Activated T-helper 17 cell treated with anti-CD3 and anti-CD28 coated beads, Interleukin-2, amount 50 U/mL, for 72 hours (primary cell): Measurements from ENCODE around the gene CHID1. TPM values are rescaled to one million over a fixed set of nuclear protein-coding genes. Genes with fewer than 3 reads are reported as not detected.

ENCODE experiments used
- ATAC-seq: fragments of 150-1000 bp; cut with Tn5 transposase; replicated peaks from 2 replicates; pipeline ENCODE4 v1.10.0; 2021; ENCODE audit warnings: mild to moderate bottlenecking, moderate library complexity
- H3K27ac Mint-ChIP-seq: one replicate; pipeline ENCODE4 v1.8.0; 2022; ENCODE audit warnings: mixed read lengths
- H3K27me3 Mint-ChIP-seq: one replicate; pipeline ENCODE4 v1.8.0; 2022; ENCODE audit warnings: mixed read lengths
- H3K36me3 Mint-ChIP-seq: one replicate; pipeline ENCODE4 v1.8.0; 2022; ENCODE audit warnings: low read depth, mild to moderate bottlenecking, mixed read lengths
- H3K4me1 Mint-ChIP-seq: one replicate; pipeline ENCODE4 v1.8.0; 2022; ENCODE audit warnings: mixed read lengths
- H3K4me3 Mint-ChIP-seq: one replicate; pipeline ENCODE4 v1.8.0; 2022; ENCODE audit warnings: mild to moderate bottlenecking, mixed read lengths
- H3K9me3 Mint-ChIP-seq: one replicate; pipeline ENCODE4 v1.8.0; 2022; ENCODE audit warnings: mixed read lengths
- total RNA-seq, 2 donors: library from RNA; stranded (reverse); gene quantifications; one replicate each; pipeline ENCODE4 v1.2.3, GENCODE V29; 2022

Gene CHID1
- total RNA-seq, 2 donors from 2014 or later, result 71.9 to 72.6 TPM

GRCh38 chr11:890794-891540, 19.6 kb downstream of the CHID1 start:
- no peaks in the 10 kb centered on the region for H3K4me1 Mint-ChIP-seq
- no peak for ATAC-seq
- no peak overlapping the region for H3K27ac Mint-ChIP-seq
- H3K27me3 Mint-ChIP-seq, result no peaks in the 10 kb centered on the region
- no peaks in the 10 kb centered on the region for H3K9me3 Mint-ChIP-seq
- peaks cover 12% of the 10 kb centered on the region for H3K36me3 Mint-ChIP-seq
- H3K4me3 Mint-ChIP-seq, result no peak overlapping the region

- no peak for ATAC-seq
- Mint-ChIP-seq H3K4me1 (no peaks in the 10 kb centered on the region), H3K36me3 (peaks cover 12% of the 10 kb centered on the region), H3K27ac (no peak overlapping the region), H3K27me3 (no peaks in the 10 kb centered on the region), H3K9me3 (no peaks in the 10 kb centered on the region), H3K4me3 (no peak overlapping the region)
These were observed 20.7 kb downstream of the CHID1 start for GRCh38 chr11:889687-890475.

GRCh38 chr11:889257-889656, 21.4 kb downstream of the CHID1 start:
- no peaks in the 10 kb centered on the region for H3K27me3 Mint-ChIP-seq
- no peak overlapping the region for H3K4me3 Mint-ChIP-seq
- H3K9me3 Mint-ChIP-seq, result no peaks in the 10 kb centered on the region
- no peak for ATAC-seq
- no peak overlapping the region for H3K27ac Mint-ChIP-seq
- no peaks in the 10 kb centered on the region for H3K4me1 Mint-ChIP-seq
- H3K36me3 Mint-ChIP-seq, result peaks cover 12% of the 10 kb centered on the region

GRCh38 chr11:888310-889212, 22.0 kb downstream of the CHID1 start:
- H3K9me3 Mint-ChIP-seq, result no peaks in the 10 kb centered on the region
- no peaks in the 10 kb centered on the region for H3K4me1 Mint-ChIP-seq
- H3K4me3 Mint-ChIP-seq, result no peak overlapping the region
- no peaks in the 10 kb centered on the region for H3K27me3 Mint-ChIP-seq
- peaks cover 12% of the 10 kb centered on the region for H3K36me3 Mint-ChIP-seq
- ATAC-seq, result no peak
- H3K27ac Mint-ChIP-seq, result no peak overlapping the region

GRCh38 chr11:887589-887988, 23.0 kb downstream of the CHID1 start:
- no peak for ATAC-seq
- H3K36me3 Mint-ChIP-seq, result peaks cover 12% of the 10 kb centered on the region
- H3K9me3 Mint-ChIP-seq, result no peaks in the 10 kb centered on the region
- H3K4me1 Mint-ChIP-seq, result no peaks in the 10 kb centered on the region
- no peaks in the 10 kb centered on the region for H3K27me3 Mint-ChIP-seq
- H3K27ac Mint-ChIP-seq, result no peak overlapping the region
- no peak overlapping the region for H3K4me3 Mint-ChIP-seq

GRCh38 chr11:886568-886967, 24.0 kb downstream of the CHID1 start:
- no peak overlapping the region for H3K4me3 Mint-ChIP-seq
- no peaks in the 10 kb centered on the region for H3K27me3 Mint-ChIP-seq
- H3K9me3 Mint-ChIP-seq, result no peaks in the 10 kb centered on the region
- ATAC-seq, result no peak
- H3K4me1 Mint-ChIP-seq, result no peaks in the 10 kb centered on the region
- peaks cover 21% of the 10 kb centered on the region for H3K36me3 Mint-ChIP-seq
- no peak overlapping the region for H3K27ac Mint-ChIP-seq

- Mint-ChIP-seq H3K27ac (no peak overlapping the region), H3K9me3 (no peaks in the 10 kb centered on the region), H3K36me3 (peaks cover 33% of the 10 kb centered on the region), H3K4me1 (no peaks in the 10 kb centered on the region), H3K27me3 (no peaks in the 10 kb centered on the region), H3K4me3 (no peak overlapping the region)
- no peak for ATAC-seq
These were observed 26.0 kb downstream of the CHID1 start for GRCh38 chr11:884578-885070.

GRCh38 chr11:883527-883926, 27.1 kb downstream of the CHID1 start:
- H3K9me3 Mint-ChIP-seq, result no peaks in the 10 kb centered on the region
- no peaks in the 10 kb centered on the region for H3K27me3 Mint-ChIP-seq
- no peak overlapping the region for H3K27ac Mint-ChIP-seq
- peaks cover 41% of the 10 kb centered on the region for H3K36me3 Mint-ChIP-seq
- no peak for ATAC-seq
- H3K4me3 Mint-ChIP-seq, result no peak overlapping the region
- no peaks in the 10 kb centered on the region for H3K4me1 Mint-ChIP-seq

GRCh38 chr11:882596-882995, 28.0 kb downstream of the CHID1 start:
- Mint-ChIP-seq H3K4me3 (no peak overlapping the region), H3K36me3 (peaks cover 43% of the 10 kb centered on the region), H3K27me3 (no peaks in the 10 kb centered on the region), H3K4me1 (no peaks in the 10 kb centered on the region), H3K9me3 (no peaks in the 10 kb centered on the region), H3K27ac (no peak overlapping the region)
- no peak for ATAC-seq

- no peak overlapping the region for H3K4me3 Mint-ChIP-seq
- no peaks in the 10 kb centered on the region for H3K27me3 Mint-ChIP-seq
These were observed 30.2 kb downstream of the CHID1 start for GRCh38 chr11:880447-880846.

GRCh38 chr11:877565-877964, 33.0 kb downstream of the CHID1 start:
- no peak overlapping the region for H3K4me3 Mint-ChIP-seq
- no peaks in the 10 kb centered on the region for H3K9me3 Mint-ChIP-seq
- H3K4me1 Mint-ChIP-seq, result peaks cover 6% of the 10 kb centered on the region
- no peaks in the 10 kb centered on the region for H3K27me3 Mint-ChIP-seq
- no peak overlapping the region for H3K27ac Mint-ChIP-seq
- H3K36me3 Mint-ChIP-seq, result peaks cover 49% of the 10 kb centered on the region
- peak; percentile 40 for ATAC-seq

More at GRCh38 chr11:880447-880846, 30.2 kb downstream of the CHID1 start:
- no peaks in the 10 kb centered on the region for H3K4me1 Mint-ChIP-seq
- H3K36me3 Mint-ChIP-seq, result peaks cover 43% of the 10 kb centered on the region
- H3K9me3 Mint-ChIP-seq, result no peaks in the 10 kb centered on the region
- H3K27ac Mint-ChIP-seq, result no peak overlapping the region
- no peak for ATAC-seq

GRCh38 chr11:876545-876944, 34.1 kb downstream of the CHID1 start:
- Mint-ChIP-seq H3K4me3 (no peak overlapping the region), H3K27me3 (no peaks in the 10 kb centered on the region), H3K27ac (no peak overlapping the region), H3K4me1 (peaks cover 6% of the 10 kb centered on the region), H3K36me3 (peaks cover 40% of the 10 kb centered on the region), H3K9me3 (no peaks in the 10 kb centered on the region)
- ATAC-seq, result no peak

GRCh38 chr11:875769-876301, 34.8 kb downstream of the CHID1 start:
- Mint-ChIP-seq H3K4me3 (no peak overlapping the region), H3K27me3 (no peaks in the 10 kb centered on the region), H3K36me3 (peaks cover 35% of the 10 kb centered on the region), H3K27ac (no peak overlapping the region), H3K9me3 (no peaks in the 10 kb centered on the region), H3K4me1 (peaks cover 6% of the 10 kb centered on the region)
- no peak for ATAC-seq

- Mint-ChIP-seq H3K4me3 (no peak overlapping the region), H3K4me1 (peaks cover 6% of the 10 kb centered on the region), H3K27me3 (no peaks in the 10 kb centered on the region), H3K27ac (no peak overlapping the region), H3K9me3 (no peaks in the 10 kb centered on the region), H3K36me3 (peaks cover 29% of the 10 kb centered on the region)
- no peak for ATAC-seq
These were observed 35.4 kb downstream of the CHID1 start for GRCh38 chr11:875203-875602.
